OCI-LY7 (cell line): Measurements from ENCODE around the gene RBM17. TPM values are rescaled to one million over a fixed set of nuclear protein-coding genes. Genes with fewer than 3 reads are reported as not detected.

Experiments used
- BruUV-seq: library from RNA; stranded (reverse); fragments of 400-500 nt; replicated peaks from 2 replicates; lab custom pipeline; 2021; lab: Mats Ljungman, UMichigan
- CTCF ChIA-PET: fragments of 300-600 bp; sonication (Branson Sonifier 250); formaldehyde crosslinking; loops from one replicate; lab custom pipeline; 2022; ENCODE audit warnings: antibody characterized with exemption; ENCODE audit not compliant: unreplicated experiment; lab: Charles Lee
- POLR2A ChIA-PET: fragments of 300-600 bp; sonication (Branson Sonifier 250); formaldehyde crosslinking; loops from one replicate; lab custom pipeline; 2022; ENCODE audit warnings: antibody characterized with exemption; lab: Charles Lee
- DNase-seq: peaks from one replicate; pipeline ENCODE4 v3.0.0-alpha.2; 2015; ENCODE audit warnings: low spot score
- H2AFZ ChIP-seq: fragments of 200-600 bp; sonication (generic), shearing (Covaris generic); 2 replicates; pipeline ENCODE4 v1.6.1; 2014; ENCODE audit warnings: mild to moderate bottlenecking, antibody characterized with exemption, low read length, moderate library complexity
- H3K27ac ChIP-seq: fragments of 200-600 bp; sonication (generic); 2 replicates; pipeline ENCODE4 v1.5.1; 2014; ENCODE audit warnings: mixed run types, low read depth, mild to moderate bottlenecking, moderate library complexity, low read length, inconsistent platforms; ENCODE audit not compliant: poor library complexity, severe bottlenecking
- H3K36me3 ChIP-seq: fragments of 200-600 bp; sonication (generic); 2 replicates; pipeline ENCODE4 v1.6.1; 2014; ENCODE audit warnings: mild to moderate bottlenecking, antibody characterized with exemption, low read length, moderate library complexity, mixed read lengths; ENCODE audit not compliant: insufficient read depth
- H3K4me1 ChIP-seq: fragments of 200-600 bp; sonication (generic); 2 replicates; pipeline ENCODE4 v1.5.1; 2014; ENCODE audit warnings: mild to moderate bottlenecking, low read length; ENCODE audit not compliant: insufficient read depth, poor library complexity, severe bottlenecking
- H3K4me2 ChIP-seq: fragments of 200-600 bp; sonication (generic); 2 replicates; pipeline ENCODE4 v1.6.1; 2014; ENCODE audit warnings: mild to moderate bottlenecking, low read length
- H3K4me3 ChIP-seq: fragments of 200-600 bp; sonication (generic); 2 replicates; pipeline ENCODE4 v1.5.1; 2014; ENCODE audit warnings: mild to moderate bottlenecking, low read depth, low read length; ENCODE audit not compliant: poor library complexity, severe bottlenecking
- H3K79me2 ChIP-seq: fragments of 200-600 bp; sonication (generic); 2 replicates; pipeline ENCODE4 v1.6.1; 2016; ENCODE audit warnings: low read depth, mild to moderate bottlenecking, low read length, moderate library complexity, mixed read lengths; ENCODE audit not compliant: insufficient read depth
- H3K9me2 ChIP-seq: fragments of 200-600 bp; sonication (generic); 2 replicates; pipeline ENCODE4 v1.6.1; 2016; ENCODE audit warnings: mild to moderate bottlenecking, low read length, mixed read lengths; ENCODE audit not compliant: insufficient read depth
- H3K9me3 ChIP-seq: fragments of 200-600 bp; sonication (generic); 2 replicates; pipeline ENCODE4 v1.6.1; 2014; ENCODE audit warnings: mild to moderate bottlenecking, mixed run types, low read length, mixed read lengths
- H4K20me1 ChIP-seq: fragments of 200-600 bp; sonication (generic); 2 replicates; pipeline ENCODE4 v1.6.1; 2014; ENCODE audit warnings: mild to moderate bottlenecking, antibody characterized with exemption, low read length, moderate library complexity, mixed read lengths; ENCODE audit not compliant: insufficient read depth
- CTCF ChIP-seq: fragments of 200-600 bp; sonication (generic); conservative IDR thresholded peaks from 2 replicates; pipeline ENCODE4 v1.5.1; 2014; ENCODE audit warnings: mild to moderate bottlenecking, antibody characterized with exemption, low read length, moderate library complexity, mixed read lengths
- EZH2phosphoT487 ChIP-seq: fragments of 200-600 bp; sonication (generic); IDR thresholded peaks from 2 replicates; pipeline ENCODE4 v1.6.1; 2018; ENCODE audit warnings: low read depth, borderline replicate concordance, mild to moderate bottlenecking, mixed run types, antibody characterized with exemption, low read length, moderate library complexity, mixed read lengths
- intact Hi-C: fragments of 100-400 bp; cut with micrococcal nuclease; formaldehyde crosslinking; loops from one replicate; pipeline ENCODE4 v1.10.0; 2022; ENCODE audit not compliant: unreplicated experiment
- total RNA-seq, 2 experiments: library from RNA; depleted of rRNA in 1 of 2; stranded (reverse); fragments of >200 nt in 1 of 2; shearing (Covaris generic) in 1 of 2; gene quantifications; 2 replicates each; pipeline ENCODE4 v1.2.3, GENCODE V29; 2014 to 2022

Gene RBM17
- total RNA-seq, 2 experiments from 2014 or later = 103 to 248 TPM

GRCh38 chr10:6044751-6045313 lies 44.0 kb upstream of the RBM17 start:
- Histone ChIP-seq H3K9me3 (no peaks in the 10 kb centered on the region), H3K4me1 (peaks cover 98% of the 10 kb centered on the region), H3K9me2 (no peaks in the 10 kb centered on the region), H3K4me3 (peak overlapping the region; percentile 31), H3K36me3 (peaks cover 21% of the 10 kb centered on the region), H3K79me2 (peaks cover 53% of the 10 kb centered on the region), H4K20me1 (no peaks in the 10 kb centered on the region), H2AFZ (peak overlapping the region; percentile 2; the same call in 1 of the 2 replicates), H3K4me2 (peak overlapping the region; percentile 63), H3K27ac (peak overlapping the region; percentile 40)
- BruUV-seq = no TSS peak
- no peak for DNase-seq
- POLR2A ChIA-PET = interaction anchor here (1.2 kb wide), 1 partner anchor 13 kb away, joined by 3 read pairs; no protein-coding TSS in a partner anchor
- intact Hi-C loops = no loop called here
- CTCF ChIA-PET = no interaction called here
- TF ChIP-seq CTCF (no peak), EZH2phosphoT487 (no peak)

- intact Hi-C loops = no loop called here
- peak overlapping the region; percentile 40 for H3K27ac ChIP-seq
- no peaks in the 10 kb centered on the region for H3K9me2 ChIP-seq
- peaks cover 98% of the 10 kb centered on the region for H3K4me1 ChIP-seq
- no peak for TF ChIP-seq CTCF
- no peak for TF ChIP-seq EZH2phosphoT487
- H4K20me1 ChIP-seq = no peaks in the 10 kb centered on the region
- POLR2A ChIA-PET = no interaction called here
- peak overlapping the region; percentile 31 for H3K4me3 ChIP-seq
- CTCF ChIA-PET = no interaction called here
- H3K36me3 ChIP-seq = peaks cover 21% of the 10 kb centered on the region
- no peaks in the 10 kb centered on the region for H3K9me3 ChIP-seq
- H3K4me2 ChIP-seq = peak overlapping the region; percentile 63
- H2AFZ ChIP-seq = peak overlapping the region; percentile 2; the same call in 1 of the 2 replicates
- peaks cover 52% of the 10 kb centered on the region for H3K79me2 ChIP-seq
- no TSS peak for BruUV-seq
- DNase-seq = peak; percentile 40
Measured at GRCh38 chr10:6045314-6045848, 43.5 kb upstream of the RBM17 start.
